ENCODE results near the gene DFFA.

DNA sequence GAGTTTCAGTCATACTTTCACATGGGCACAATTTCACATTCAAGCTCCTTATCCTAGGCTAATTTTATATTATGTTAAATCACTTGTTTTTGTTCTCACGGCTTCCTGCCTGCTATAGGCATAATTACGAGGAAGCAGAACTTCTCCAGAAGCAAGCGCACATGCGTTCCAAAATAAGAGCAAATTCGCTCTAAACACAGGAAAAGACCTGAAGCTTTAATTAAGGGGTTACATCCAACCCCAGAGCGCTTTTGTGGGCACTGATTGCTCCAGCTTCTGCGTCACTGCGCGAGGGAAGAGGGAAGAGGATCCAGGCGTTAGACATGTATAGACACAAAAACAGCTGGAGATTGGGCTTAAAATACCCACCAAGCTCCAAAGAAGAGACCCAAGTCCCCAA lies 22.6 kb downstream of the DFFA start, which contains the start of gene CORT:
- no peak for TF ChIP-seq RBM34 (IDR thresholded peaks at IDR 0.05; ENCODE audit: borderline replicate concordance, insufficient read depth, low read length)
- TF ChIP-seq LARP7 (IDR thresholded peaks at IDR 0.05), result no peak
- TF ChIP-seq TCF7L2 (IDR thresholded peaks at IDR 0.05; ENCODE audit: low read depth, low read length), result no peak
- TF ChIP-seq SP1 (CRISPR knock-in tag; IDR thresholded peaks at IDR 0.05), result no peak
- TF ChIP-seq, protein P1, sequence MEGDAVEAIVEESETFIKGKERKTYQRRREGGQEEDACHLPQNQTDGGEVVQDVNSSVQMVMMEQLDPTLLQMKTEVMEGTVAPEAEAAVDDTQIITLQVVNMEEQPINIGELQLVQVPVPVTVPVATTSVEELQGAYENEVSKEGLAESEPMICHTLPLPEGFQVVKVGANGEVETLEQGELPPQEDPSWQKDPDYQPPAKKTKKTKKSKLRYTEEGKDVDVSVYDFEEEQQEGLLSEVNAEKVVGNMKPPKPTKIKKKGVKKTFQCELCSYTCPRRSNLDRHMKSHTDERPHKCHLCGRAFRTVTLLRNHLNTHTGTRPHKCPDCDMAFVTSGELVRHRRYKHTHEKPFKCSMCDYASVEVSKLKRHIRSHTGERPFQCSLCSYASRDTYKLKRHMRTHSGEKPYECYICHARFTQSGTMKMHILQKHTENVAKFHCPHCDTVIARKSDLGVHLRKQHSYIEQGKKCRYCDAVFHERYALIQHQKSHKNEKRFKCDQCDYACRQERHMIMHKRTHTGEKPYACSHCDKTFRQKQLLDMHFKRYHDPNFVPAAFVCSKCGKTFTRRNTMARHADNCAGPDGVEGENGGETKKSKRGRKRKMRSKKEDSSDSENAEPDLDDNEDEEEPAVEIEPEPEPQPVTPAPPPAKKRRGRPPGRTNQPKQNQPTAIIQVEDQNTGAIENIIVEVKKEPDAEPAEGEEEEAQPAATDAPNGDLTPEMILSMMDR (IDR thresholded peaks at IDR 0.05 in 2 of 3, conservative IDR thresholded peaks at IDR 0.05 in 1 of 3; ENCODE audit: insufficient read depth in 2 of 3, low read depth in 1 of 3, low read length in 3 of 3), result no peak
- no peak for TF ChIP-seq POLR2A (conservative IDR thresholded peaks at IDR 0.05)
- no peak for TF ChIP-seq SP2 (IDR thresholded peaks at IDR 0.05; ENCODE audit: extremely low read depth, low read depth, low read length, poor library complexity, severe bottlenecking)
- TF ChIP-seq, protein P2, sequence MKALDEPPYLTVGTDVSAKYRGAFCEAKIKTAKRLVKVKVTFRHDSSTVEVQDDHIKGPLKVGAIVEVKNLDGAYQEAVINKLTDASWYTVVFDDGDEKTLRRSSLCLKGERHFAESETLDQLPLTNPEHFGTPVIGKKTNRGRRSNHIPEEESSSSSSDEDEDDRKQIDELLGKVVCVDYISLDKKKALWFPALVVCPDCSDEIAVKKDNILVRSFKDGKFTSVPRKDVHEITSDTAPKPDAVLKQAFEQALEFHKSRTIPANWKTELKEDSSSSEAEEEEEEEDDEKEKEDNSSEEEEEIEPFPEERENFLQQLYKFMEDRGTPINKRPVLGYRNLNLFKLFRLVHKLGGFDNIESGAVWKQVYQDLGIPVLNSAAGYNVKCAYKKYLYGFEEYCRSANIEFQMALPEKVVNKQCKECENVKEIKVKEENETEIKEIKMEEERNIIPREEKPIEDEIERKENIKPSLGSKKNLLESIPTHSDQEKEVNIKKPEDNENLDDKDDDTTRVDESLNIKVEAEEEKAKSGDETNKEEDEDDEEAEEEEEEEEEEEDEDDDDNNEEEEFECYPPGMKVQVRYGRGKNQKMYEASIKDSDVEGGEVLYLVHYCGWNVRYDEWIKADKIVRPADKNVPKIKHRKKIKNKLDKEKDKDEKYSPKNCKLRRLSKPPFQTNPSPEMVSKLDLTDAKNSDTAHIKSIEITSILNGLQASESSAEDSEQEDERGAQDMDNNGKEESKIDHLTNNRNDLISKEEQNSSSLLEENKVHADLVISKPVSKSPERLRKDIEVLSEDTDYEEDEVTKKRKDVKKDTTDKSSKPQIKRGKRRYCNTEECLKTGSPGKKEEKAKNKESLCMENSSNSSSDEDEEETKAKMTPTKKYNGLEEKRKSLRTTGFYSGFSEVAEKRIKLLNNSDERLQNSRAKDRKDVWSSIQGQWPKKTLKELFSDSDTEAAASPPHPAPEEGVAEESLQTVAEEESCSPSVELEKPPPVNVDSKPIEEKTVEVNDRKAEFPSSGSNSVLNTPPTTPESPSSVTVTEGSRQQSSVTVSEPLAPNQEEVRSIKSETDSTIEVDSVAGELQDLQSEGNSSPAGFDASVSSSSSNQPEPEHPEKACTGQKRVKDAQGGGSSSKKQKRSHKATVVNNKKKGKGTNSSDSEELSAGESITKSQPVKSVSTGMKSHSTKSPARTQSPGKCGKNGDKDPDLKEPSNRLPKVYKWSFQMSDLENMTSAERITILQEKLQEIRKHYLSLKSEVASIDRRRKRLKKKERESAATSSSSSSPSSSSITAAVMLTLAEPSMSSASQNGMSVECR (CRISPR knock-in tag; IDR thresholded peaks at IDR 0.05), result no peak
- no peak for TF ChIP-seq SIN3A (IDR thresholded peaks at IDR 0.05; ENCODE audit: borderline replicate concordance in 2 of 2, control insufficient read depth in 1 of 2, low read depth in 2 of 2, low read length in 2 of 2)
- no peak for TF ChIP-seq ELF4 (CRISPR knock-in tag; IDR thresholded peaks at IDR 0.05)

Data from K562 (cell line).